ENCODE measurements around the gene RFC4. TPM values are rescaled to one million over a fixed set of nuclear protein-coding genes. Genes with fewer than 3 reads are reported as not detected.
A peak's percentile ranks its signal among the peaks of the same experiment; 100 is the strongest.

Gene RFC4
- total and polyA plus RNA-seq, 9 of the 15 experiments (the other 6 are each of a cell fraction or from before 2014, with no cell fraction given), result 105 to 227 (median 180) TPM

GRCh38 chr3:186783731-186784515, 22.4 kb downstream of the RFC4 start (continued):
- no peak for TF ChIP-seq ZBTB5 (IDR thresholded peaks at IDR 0.05)
- no peak for TF ChIP-seq ZFP36 (IDR thresholded peaks at IDR 0.05; ENCODE audit: low read depth, low read length, partially characterized antibody)
- TF ChIP-seq ZBTB40 (IDR thresholded peaks at IDR 0.05), result no peak
- no peak for TF ChIP-seq ZBTB40 (CRISPR knock-in tag; IDR thresholded peaks at IDR 0.05)
- no peak for TF ChIP-seq LARP7 (IDR thresholded peaks at IDR 0.05)
- TF ChIP-seq KLF10 (CRISPR knock-in tag; IDR thresholded peaks at IDR 0.05), result no peak
- TF ChIP-seq ZNF655 (CRISPR knock-in tag; IDR thresholded peaks at IDR 0.05), result 0 out of 2 replicates have a peak, but pooled peaks have one; percentile 12
- TF ChIP-seq RHOXF2B (CRISPR knock-in tag; conservative IDR thresholded peaks at IDR 0.05), result no peak
- no peak for TF ChIP-seq ZNF75A (CRISPR knock-in tag; IDR thresholded peaks at IDR 0.05)
- no peak for TF ChIP-seq MTA2 (IDR thresholded peaks at IDR 0.05; ENCODE audit: low read depth)
- TF ChIP-seq BRF1 (IDR thresholded peaks at IDR 0.05; ENCODE audit: borderline replicate concordance, extremely low read depth, insufficient read length), result no peak
- no peak for TF ChIP-seq ZNF24 (IDR thresholded peaks at IDR 0.05)
- TF ChIP-seq CREB5 (CRISPR knock-in tag; IDR thresholded peaks at IDR 0.05), result 0 out of 2 replicates have a peak, but pooled peaks have one; percentile 4
- TF ChIP-seq CGGBP1 (CRISPR knock-in tag; IDR thresholded peaks at IDR 0.05), result no peak
- TF ChIP-seq ZNF184 (CRISPR knock-in tag; IDR thresholded peaks at IDR 0.05), result no peak

Measured in K562 (cell line).